Stomach (tissue), 9 donors: ENCODE measurements around the gene BBX. TPM values are rescaled to one million over a fixed set of nuclear protein-coding genes. Genes with fewer than 3 reads are reported as not detected.

Source experiments
- DNase-seq, 2 donors: peaks; one replicate each; pipeline versions ENCODE4 v3.0.0 to v3.0.0-alpha.2; 2013 to 2019
- H3K27ac ChIP-seq, 5 donors: fragments of 200-600 bp in 4 of 5; sonication (generic) in 4 of 5; one replicate each; pipeline ENCODE4 v1.5.1; 2013 to 2019; ENCODE audit warnings: mild to moderate bottlenecking in 1 of 5, moderate library complexity in 1 of 5
- H3K27me3 ChIP-seq, 3 donors: fragments of 200-600 bp; sonication (generic); one replicate each; pipeline ENCODE4 v1.5.1; 2017 to 2019; ENCODE audit warnings: mixed run types in 1 of 3
- H3K36me3 ChIP-seq, 4 donors: fragments of 200-600 bp; sonication (generic); 1 replicate in 3 of 4; 2 replicates in 1 of 4; pipeline ENCODE4 v1.5.1; 2016 to 2019
- H3K4me1 ChIP-seq, 4 donors: fragments of 200-600 bp; sonication (generic); one replicate each; pipeline ENCODE4 v1.5.1; 2016 to 2019
- H3K4me3 ChIP-seq, 4 donors: fragments of 200-600 bp; sonication (generic) in 3 of 4; one replicate each; pipeline ENCODE4 v1.5.1; 2016 to 2019; ENCODE audit warnings: mild to moderate bottlenecking in 1 of 4
- H3K9me3 ChIP-seq, 4 donors: fragments of 200-600 bp; sonication (generic); one replicate each; pipeline ENCODE4 v1.5.1; 2016 to 2019
- EP300 ChIP-seq: sonication (generic); formaldehyde crosslinking; IDR thresholded peaks from one replicate; pipeline ENCODE4 v1.6.1; 2017; ENCODE audit warnings: antibody characterized with exemption
- POLR2A ChIP-seq, 4 donors: fragments of 450-650 bp; IDR thresholded peaks; one replicate each; pipeline ENCODE4 v1.6.1; 2016; ENCODE audit warnings: antibody characterized with exemption in 4 of 4, control low read depth in 2 of 4, mild to moderate bottlenecking in 1 of 4, moderate library complexity in 1 of 4
- POLR2AphosphoS5 ChIP-seq, 3 donors: sonication (generic); formaldehyde crosslinking; IDR thresholded peaks; one replicate each; pipeline ENCODE4 v1.6.1; 2016; ENCODE audit warnings: antibody characterized with exemption in 3 of 3
- WGBS, 5 donors: extraction: QIAGEN DNeasy Blood & Tissue Kit in 3 of 5; methylation state at CpG; one replicate each; pipeline versions ENCODE4 v1.1.5 to v1.1.7; 2013 to 2018; 5-methylcytosine and 5-hydroxymethylcytosine counted together
- intact Hi-C: fragments of 100-400 bp; cut with DNase I; formaldehyde crosslinking; loops from one replicate; pipeline ENCODE4 v1.15.1; 2023; ENCODE audit warnings: low total_unique reads
- polyA plus RNA-seq, 3 donors: library from polyadenylated mRNA; stranded (reverse); fragments of 200-250 nt; gene quantifications; one replicate each; pipeline ENCODE4 v1.2.3, GENCODE V29; 2013
- total RNA-seq, 5 donors: library from RNA; depleted of rRNA; stranded (reverse); fragments of >200 nt; gene quantifications; one replicate each; pipeline versions ENCODE4 v1.1.0 to v1.2.3, GENCODE V29; 2014 to 2016
- TF ChIP-seq, protein P1 (sequence below), 7 experiments: fragments of 450-650 bp in 4 of 7; fragments of 200-600 bp in 3 of 7; sonication (generic) in 3 of 7; IDR thresholded peaks; one replicate each; pipeline ENCODE4 v1.5.1; 2016 to 2019; ENCODE audit warnings: antibody characterized with exemption in 7 of 7, control low read depth in 2 of 7, mild to moderate bottlenecking in 1 of 7
- donor health status: healthy with polysubstance abuse.
- donor health status: Bipolar disorder and iron deficiency.
- donor health status: healthy.

The BBX gene
- total and polyA plus RNA-seq, 8 donors, result 4.6 to 81.1 (median 45.2) TPM

DNA sequence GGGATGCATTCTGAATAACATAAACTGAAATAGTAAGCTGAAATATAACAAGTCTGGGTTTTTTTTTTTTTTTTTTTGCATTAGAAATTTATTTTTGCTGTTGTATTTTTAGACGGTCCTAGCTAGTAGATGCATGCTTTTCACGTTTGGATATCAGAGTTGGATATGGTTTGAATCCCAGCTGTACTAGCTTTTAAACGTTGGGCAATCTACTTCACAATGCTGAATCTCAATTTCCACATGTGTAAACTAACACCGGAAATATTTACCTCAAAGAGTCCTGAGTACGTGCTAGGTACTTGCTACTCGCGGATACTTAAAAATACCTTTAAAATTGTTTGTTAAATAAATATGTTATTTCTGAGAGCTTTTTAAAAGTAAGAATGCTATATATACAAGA, 139.8 kb downstream of the BBX start:
- H3K27ac ChIP-seq, result peak overlapping the region in 4 of 5 donors; percentile 31 to 72 (median 60)
- intact Hi-C loops, result no loop called here
- H3K9me3 ChIP-seq, result no peaks in the 10 kb centered on the region
- H3K36me3 ChIP-seq, result no peaks in the 10 kb centered on the region
- H3K27me3 ChIP-seq, result no peaks in the 10 kb centered on the region
- peak overlapping the region in 1 of 4 donors; percentile 12 for H3K4me3 ChIP-seq
- H3K4me1 ChIP-seq, result peaks cover 7 to 29% (median 19%) of the 10 kb centered on the region in 4 donors
- 47 to 68% (median 62%) methylated on average over 7 of the region's 7 CpGs for WGBS, 5 donors
- TF ChIP-seq POLR2A (IDR thresholded peaks at IDR 0.05) (no peak), EP300 (no peak)
- DNase-seq, result no peak

DNA sequence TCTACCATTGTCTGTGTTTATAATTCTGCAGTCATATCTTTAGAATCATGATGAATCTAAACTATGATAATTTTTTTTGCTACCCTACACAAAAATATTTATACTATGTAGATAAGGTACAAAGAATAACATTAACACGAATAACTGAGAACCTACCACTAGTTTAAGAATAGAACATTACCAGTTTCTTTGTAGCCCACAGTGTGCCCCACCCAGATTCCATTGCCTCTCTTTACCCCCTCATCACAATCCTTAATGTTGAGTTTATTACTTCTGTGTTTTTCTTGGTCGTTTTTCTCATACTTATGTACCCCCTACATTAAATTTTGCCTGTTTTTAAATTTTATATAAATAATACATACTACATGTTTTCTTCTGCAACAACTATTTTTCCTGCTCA, 140.5 kb downstream of the BBX start:
- no peaks in the 10 kb centered on the region for H3K27me3 ChIP-seq
- intact Hi-C loops, result no loop called here
- 12 to 57% (median 39%) methylated on average over 2 of the region's 2 CpGs for WGBS, 5 donors
- no peak for DNase-seq
- no peak overlapping the region for H3K27ac ChIP-seq
- H3K36me3 ChIP-seq, result no peaks in the 10 kb centered on the region
- H3K9me3 ChIP-seq, result no peaks in the 10 kb centered on the region
- no peak overlapping the region for H3K4me3 ChIP-seq
- TF ChIP-seq POLR2A (IDR thresholded peaks at IDR 0.05), result no peak
- TF ChIP-seq POLR2AphosphoS5 (IDR thresholded peaks at IDR 0.05), result no peak
- no peak for TF ChIP-seq EP300
- TF ChIP-seq, protein P1, sequence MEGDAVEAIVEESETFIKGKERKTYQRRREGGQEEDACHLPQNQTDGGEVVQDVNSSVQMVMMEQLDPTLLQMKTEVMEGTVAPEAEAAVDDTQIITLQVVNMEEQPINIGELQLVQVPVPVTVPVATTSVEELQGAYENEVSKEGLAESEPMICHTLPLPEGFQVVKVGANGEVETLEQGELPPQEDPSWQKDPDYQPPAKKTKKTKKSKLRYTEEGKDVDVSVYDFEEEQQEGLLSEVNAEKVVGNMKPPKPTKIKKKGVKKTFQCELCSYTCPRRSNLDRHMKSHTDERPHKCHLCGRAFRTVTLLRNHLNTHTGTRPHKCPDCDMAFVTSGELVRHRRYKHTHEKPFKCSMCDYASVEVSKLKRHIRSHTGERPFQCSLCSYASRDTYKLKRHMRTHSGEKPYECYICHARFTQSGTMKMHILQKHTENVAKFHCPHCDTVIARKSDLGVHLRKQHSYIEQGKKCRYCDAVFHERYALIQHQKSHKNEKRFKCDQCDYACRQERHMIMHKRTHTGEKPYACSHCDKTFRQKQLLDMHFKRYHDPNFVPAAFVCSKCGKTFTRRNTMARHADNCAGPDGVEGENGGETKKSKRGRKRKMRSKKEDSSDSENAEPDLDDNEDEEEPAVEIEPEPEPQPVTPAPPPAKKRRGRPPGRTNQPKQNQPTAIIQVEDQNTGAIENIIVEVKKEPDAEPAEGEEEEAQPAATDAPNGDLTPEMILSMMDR (IDR thresholded peaks at IDR 0.05), result no peak
- H3K4me1 ChIP-seq, result peaks cover 7 to 33% (median 21%) of the 10 kb centered on the region in 4 donors

DNA sequence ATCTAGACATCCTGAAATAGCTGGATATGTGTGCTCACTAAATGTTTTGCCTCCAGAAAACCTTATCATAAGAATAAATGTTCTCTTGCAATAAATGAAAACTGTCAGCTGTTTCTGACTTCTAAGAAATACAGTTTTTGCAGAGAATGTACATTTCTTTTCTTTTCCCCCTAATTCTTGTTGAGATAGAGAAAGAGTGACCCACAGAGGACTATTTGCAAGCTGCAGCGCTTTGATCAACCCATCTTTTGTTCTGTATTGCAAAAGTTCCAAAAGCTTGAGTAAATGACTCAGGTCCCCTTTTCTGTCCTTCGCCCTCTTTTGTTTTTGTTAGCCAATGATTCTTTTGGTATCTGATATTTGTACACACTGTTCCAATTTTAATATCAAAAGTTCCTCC, 141.9 kb downstream of the BBX start:
- TF ChIP-seq POLR2AphosphoS5 (IDR thresholded peaks at IDR 0.05), result no peak
- no peak for TF ChIP-seq EP300
- peaks cover 7 to 41% (median 25%) of the 10 kb centered on the region in 4 donors for H3K4me1 ChIP-seq
- H3K36me3 ChIP-seq, result no peaks in the 10 kb centered on the region
- WGBS, 5 donors, result 91 to 98% (median 95%) methylated on average over 2 of the region's 2 CpGs
- no peak overlapping the region for H3K27ac ChIP-seq
- DNase-seq, result no peak
- H3K27me3 ChIP-seq, result no peaks in the 10 kb centered on the region
- intact Hi-C loops, result no loop called here
- no peak overlapping the region for H3K4me3 ChIP-seq
- H3K9me3 ChIP-seq, result no peaks in the 10 kb centered on the region

DNA sequence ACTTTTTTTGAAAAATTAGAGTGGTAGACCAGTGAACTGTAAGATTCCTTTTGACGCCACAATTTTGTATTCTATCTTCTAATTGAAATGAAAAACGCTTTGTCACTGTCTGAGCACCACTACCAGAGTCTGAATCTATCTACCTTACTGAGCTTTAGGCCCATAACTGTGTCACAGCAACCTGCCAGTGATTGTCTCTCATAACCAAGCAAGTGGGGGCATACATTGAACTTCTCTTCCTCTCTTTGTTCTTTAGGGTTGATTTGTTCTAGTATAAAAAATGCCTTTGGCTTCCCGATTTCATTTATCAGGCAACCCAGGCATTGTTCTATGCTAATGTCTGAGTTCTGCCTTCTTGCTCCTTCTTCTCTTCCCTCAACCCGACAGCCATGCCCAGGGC, 142.6 kb downstream of the BBX start:
- Histone ChIP-seq H3K9me3 (no peaks in the 10 kb centered on the region), H3K4me1 (peaks cover 7 to 41% (median 26%) of the 10 kb centered on the region in 4 donors), H3K36me3 (no peaks in the 10 kb centered on the region), H3K4me3 (no peak overlapping the region), H3K27ac (no peak overlapping the region), H3K27me3 (no peaks in the 10 kb centered on the region)
- 89 to 94% (median 94%) methylated on average over 4 of the region's 4 CpGs for WGBS, 5 donors
- DNase-seq, result no peak
- TF ChIP-seq, protein P1 (IDR thresholded peaks at IDR 0.05), result no peak
- TF ChIP-seq EP300 (no peak), POLR2AphosphoS5 (IDR thresholded peaks at IDR 0.05) (no peak), POLR2A (IDR thresholded peaks at IDR 0.05) (no peak)
- intact Hi-C loops, result no loop called here

DNA sequence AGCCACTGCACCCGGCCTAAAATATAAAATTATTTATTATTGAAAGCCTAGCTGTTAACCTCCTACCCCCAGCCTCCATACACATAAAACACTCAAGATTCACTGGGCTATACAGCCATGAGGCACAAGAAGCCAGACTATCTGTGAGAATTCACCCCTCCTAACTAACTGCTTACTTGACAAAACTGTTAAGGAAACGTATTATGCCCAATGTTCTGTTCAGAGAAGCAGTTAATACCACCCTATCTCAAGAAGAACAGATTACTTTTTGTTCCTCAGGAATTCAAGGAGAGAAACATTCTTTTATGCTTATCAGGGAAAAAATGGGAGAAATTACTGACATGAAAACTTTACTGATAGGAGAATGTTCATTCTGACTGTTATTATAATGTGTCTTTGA, 144.1 kb downstream of the BBX start:
- no peaks in the 10 kb centered on the region for H3K27me3 ChIP-seq
- H3K36me3 ChIP-seq, result no peaks in the 10 kb centered on the region
- H3K4me1 ChIP-seq, result peaks cover under 1 to 26% (median 15%) of the 10 kb centered on the region in 4 donors
- H3K4me3 ChIP-seq, result no peak overlapping the region
- intact Hi-C loops, result no loop called here
- H3K27ac ChIP-seq, result no peak overlapping the region
- TF ChIP-seq POLR2AphosphoS5 (IDR thresholded peaks at IDR 0.05) (no peak), POLR2A (IDR thresholded peaks at IDR 0.05) (no peak), EP300 (no peak)
- TF ChIP-seq, protein P1 (IDR thresholded peaks at IDR 0.05), result no peak
- H3K9me3 ChIP-seq, result no peaks in the 10 kb centered on the region
- DNase-seq, result no peak
- WGBS, 5 donors, result 62 to 74% (median 69%) methylated on average over 2 of the region's 2 CpGs
